Measurements from ENCODE around the gene LRRC3B.

DNA sequence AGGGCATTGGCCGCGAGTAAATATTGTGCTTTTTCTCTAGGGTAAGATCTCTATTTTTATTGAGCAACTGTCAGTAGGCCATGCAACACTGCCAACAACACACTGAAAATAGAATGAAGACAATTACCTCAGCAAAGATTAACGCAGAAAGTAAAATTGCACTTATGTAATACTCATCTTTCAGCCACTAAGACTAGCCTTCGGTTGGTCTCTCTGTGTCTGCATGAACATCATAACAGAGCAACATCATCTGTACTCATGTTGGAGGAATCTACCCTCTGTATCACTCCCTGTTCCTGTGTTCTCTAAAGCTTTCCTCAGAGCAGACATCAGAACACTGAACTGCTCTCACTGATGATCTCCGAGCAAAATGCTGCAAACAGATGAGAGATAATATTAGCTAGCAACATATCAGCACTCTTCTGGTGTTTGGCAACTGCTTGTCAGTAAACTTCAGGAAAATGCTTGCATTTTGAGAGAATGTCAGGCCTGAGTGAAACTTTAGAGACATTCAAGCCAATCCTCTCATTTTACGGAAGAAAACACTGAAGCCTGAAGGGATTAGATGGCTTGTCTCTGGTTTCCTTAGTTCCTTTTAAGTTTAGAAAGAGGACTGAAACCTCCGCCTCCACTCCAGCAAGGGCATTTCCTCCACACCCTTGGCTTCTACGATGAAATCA, 8.4 kb upstream of the LRRC3B start:
- TF ChIP-seq, protein P1, sequence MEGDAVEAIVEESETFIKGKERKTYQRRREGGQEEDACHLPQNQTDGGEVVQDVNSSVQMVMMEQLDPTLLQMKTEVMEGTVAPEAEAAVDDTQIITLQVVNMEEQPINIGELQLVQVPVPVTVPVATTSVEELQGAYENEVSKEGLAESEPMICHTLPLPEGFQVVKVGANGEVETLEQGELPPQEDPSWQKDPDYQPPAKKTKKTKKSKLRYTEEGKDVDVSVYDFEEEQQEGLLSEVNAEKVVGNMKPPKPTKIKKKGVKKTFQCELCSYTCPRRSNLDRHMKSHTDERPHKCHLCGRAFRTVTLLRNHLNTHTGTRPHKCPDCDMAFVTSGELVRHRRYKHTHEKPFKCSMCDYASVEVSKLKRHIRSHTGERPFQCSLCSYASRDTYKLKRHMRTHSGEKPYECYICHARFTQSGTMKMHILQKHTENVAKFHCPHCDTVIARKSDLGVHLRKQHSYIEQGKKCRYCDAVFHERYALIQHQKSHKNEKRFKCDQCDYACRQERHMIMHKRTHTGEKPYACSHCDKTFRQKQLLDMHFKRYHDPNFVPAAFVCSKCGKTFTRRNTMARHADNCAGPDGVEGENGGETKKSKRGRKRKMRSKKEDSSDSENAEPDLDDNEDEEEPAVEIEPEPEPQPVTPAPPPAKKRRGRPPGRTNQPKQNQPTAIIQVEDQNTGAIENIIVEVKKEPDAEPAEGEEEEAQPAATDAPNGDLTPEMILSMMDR (IDR thresholded peaks at IDR 0.05), result no peak
- TF ChIP-seq EP300 (IDR thresholded peaks at IDR 0.05), result no peak
